GM19025 (cell line): ENCODE measurements around the gene RUFY4.
"Not testable (repeated sequence)": the region's sequence is repeated elsewhere in the genome, so short reads cannot be mapped to it uniquely, and the experiment has no call there.

Source experiments
- ATAC-seq: cut with Tn5 transposase; IDR thresholded peaks from one replicate; pipeline ENCODE4 v1.9.1; 2021; ENCODE audit warnings: mild to moderate bottlenecking, low read depth, moderate library complexity; ENCODE audit not compliant: unreplicated experiment

The RUFY4 gene

DNA sequence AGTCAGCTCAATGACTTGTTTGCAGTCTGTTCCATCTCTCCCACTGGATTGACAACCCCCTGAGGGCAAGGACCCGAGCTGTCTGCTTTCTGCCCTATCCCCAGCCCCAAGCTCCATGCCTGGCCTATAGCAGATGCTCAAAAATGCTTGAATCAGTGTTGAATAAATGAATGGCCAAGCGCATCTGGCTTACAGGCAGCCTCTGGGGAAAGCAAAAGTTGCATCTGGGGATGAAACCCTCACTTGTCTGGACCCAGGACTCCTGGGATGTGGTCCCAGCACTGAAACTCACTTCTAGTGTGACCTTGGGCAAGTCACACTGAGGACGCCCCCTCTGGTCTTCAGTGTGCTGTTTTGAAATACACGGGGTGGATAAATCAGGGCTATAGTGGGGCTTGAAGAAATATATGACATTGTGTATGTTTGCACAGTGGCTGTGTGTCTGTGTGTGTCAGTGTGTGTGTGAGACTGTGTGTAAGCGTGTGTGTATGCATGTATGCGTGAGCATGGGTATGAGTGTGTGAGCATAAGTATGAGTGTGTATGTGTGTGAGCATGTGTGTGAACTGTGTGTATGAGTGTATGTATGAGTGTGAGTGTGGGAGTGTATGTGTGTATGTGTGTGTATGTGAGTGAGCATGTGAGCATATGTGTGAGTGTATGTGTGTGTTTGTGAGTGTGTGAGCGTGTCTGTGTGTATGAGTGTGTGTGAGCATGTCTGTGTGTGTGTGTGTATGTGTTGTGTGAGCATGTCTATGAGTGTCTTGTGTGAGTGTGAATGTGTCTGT is 38.5 kb upstream of the RUFY4 start:
- no peak for ATAC-seq

GRCh38 chr2:218031261-218031660 is 37.8 kb upstream of the RUFY4 start:
- ATAC-seq = no peak

- ATAC-seq = no peak
These were observed 37.2 kb upstream of the RUFY4 start for GRCh38 chr2:218031771-218032257.

- ATAC-seq = no peak
These were observed 36.5 kb upstream of the RUFY4 start for GRCh38 chr2:218032336-218033171.

- no peak for ATAC-seq
These were observed 35.9 kb upstream of the RUFY4 start for GRCh38 chr2:218033208-218033589.

- no peak for ATAC-seq
These were observed 35.2 kb upstream of the RUFY4 start for GRCh38 chr2:218033590-218034496.

DNA sequence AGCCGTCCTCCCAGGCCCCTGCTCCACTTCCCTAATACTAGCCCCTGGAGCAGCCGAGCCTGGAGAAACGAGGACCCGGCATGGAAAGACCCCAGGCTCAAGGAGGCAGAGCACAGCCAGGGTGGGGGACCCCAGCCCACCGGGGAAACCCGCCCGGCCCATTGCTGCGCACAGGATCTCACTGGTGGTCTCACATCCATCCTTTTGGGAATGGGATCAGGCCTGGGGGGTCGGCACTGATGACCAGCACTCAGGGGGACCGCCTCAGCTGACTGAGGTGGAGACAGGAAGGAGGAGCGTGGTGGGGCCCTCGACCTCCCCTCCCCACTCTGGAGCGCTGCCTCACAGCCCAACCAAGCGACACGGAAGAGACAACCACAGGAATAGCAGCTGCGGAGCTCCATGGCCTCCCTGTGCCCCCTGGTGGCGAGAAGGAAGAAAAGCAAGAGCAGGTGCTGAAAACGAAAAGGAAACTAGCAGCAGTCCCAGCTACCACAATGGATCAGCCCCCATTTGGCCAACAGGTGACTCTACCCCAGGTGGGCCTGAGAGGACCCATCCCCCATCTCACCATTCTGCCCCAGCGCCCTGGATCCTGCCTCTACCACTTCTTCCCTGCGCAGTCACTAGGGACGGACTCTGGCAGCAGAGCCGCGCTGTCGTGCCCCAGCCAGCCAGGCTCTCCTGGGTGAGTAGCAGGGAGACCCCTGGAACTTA is 34.4 kb upstream of the RUFY4 start:
- peak; percentile 89 for ATAC-seq

DNA sequence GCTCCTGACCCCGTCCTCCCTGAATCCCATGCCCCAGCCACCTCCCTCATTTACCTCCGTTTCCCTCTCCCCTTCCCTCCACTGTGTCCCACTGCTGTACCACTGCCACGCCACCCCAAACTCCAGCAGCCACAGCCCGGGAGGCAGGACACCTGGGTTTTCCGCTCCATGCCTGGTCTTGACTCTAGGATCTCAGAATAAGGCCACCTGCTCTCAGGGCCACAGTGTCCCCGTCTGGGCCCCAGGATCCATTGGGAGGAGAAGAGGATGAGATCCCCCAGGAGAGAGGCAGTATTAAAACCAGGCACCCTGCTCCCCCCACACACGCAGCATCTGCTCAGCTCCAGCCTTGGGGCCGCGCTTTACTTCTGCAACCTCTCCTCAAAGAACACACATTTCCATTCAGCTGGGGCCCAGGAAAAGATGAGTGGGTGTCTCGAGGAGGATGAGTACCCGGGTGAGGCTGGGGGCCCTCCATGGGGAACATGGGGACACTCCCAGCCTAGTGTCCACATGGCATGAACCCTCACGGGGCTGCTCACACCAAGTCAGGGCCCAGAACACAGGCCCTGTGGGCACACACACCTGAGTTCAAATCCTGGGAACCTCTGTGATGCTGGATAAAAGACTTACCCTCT is 33.5 kb upstream of the RUFY4 start:
- no peak for ATAC-seq

DNA sequence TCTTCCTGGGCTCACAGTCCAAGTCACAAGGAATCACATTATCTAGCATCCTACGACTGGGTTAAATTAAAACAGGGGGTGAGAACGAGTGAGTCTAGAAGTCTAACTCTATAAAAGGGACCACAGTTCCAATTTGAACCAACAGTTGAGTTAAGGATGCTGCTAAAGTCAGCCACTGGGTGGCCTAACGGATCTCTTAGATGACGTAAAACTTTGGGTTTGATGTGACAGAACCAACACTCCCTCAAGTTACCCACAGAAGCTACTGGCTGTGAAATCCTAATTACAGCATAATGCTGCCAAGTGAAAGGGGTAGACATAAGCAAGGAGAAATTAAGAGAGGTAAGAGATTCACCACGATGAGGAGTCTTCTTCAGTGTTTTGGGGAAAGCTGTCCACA is 32.7 kb upstream of the RUFY4 start:
- no peak for ATAC-seq

DNA sequence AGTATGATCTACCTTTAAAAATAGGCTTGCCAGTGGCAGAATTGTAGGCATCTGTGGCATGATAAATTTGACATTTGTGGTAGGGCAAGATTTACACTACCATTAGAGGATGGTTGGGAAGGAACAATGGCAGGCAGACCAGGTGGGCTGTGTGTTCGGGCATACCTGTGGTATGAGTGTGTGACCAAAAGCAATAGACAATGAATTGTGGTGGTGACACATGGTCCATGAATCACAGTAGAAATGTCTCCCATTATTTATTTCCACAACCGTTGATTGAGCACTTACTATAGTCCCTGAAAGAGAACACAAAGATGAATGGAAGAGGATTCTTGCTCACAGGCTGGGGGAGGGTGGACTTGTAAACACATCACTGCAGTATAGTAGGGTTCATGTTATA is 29.9 kb upstream of the RUFY4 start:
- ATAC-seq = no peak

- ATAC-seq = no peak
These were observed 28.2 kb upstream of the RUFY4 start for GRCh38 chr2:218040883-218041282.

GRCh38 chr2:218041302-218042168 is 27.5 kb upstream of the RUFY4 start:
- ATAC-seq = no peak

DNA sequence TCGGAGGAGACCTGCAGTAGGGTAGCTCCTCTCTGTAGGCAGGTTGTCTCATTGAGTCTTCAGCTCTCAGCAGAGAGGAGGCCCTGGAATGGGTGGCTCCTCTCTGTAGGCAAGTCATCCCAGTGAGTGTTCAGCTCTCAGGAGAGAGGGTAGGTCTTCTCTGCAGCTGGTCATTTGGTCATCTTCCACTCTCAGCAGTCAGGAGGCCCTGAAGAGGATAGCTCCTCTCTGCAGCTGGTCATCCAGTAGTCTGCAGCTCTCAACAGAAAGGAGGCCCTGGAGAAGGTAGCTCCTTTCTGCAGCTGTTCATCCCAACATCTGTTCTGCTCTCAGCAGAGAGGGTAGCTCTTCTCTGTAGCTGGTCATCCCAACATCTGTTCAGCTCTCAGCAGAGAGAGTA is 26.0 kb upstream of the RUFY4 start:
- no peak for ATAC-seq

DNA sequence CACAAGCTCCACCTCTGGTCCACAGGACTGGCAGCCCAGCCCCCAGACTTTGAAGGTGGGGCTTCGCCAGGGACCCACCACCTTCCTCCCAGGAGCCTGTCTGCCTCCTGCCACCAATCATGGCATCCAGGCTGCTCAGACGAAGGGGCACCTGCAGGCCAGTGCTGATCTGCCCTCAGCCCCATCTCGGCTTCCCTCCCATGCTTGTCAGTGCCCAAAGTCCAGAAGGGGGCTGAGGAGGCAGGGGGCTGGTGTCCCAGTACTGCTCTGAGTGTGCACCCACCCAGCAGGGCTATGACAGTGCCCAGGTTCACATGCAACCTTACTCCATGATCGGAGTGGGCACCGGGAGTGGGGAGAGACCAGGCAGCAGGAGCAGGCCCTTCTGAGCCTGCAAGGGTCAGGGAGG is 25.3 kb upstream of the RUFY4 start:
- ATAC-seq = no peak

- ATAC-seq = not testable (repeated sequence)
These were observed 24.5 kb upstream of the RUFY4 start for GRCh38 chr2:218044599-218044998.

DNA sequence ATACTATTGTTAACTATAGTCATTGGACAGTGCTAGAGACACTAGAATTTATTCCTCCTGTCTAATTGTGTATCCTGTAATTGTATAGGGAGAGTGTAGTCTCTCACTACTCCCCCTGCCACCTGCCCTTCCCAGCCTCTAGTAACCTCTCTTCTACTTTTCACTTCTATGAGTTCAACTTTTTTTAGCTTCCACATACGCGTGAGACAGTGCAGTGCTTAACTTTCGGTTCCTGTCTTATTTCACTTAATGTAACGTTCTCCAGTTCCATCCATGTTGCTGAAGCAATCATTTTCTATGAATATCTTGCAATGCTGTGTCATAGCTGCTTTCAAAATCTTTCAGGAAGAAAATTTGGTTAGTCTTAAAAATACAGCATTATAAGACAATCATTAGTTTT is 22.8 kb upstream of the RUFY4 start:
- ATAC-seq = no peak

GRCh38 chr2:218047536-218048225 is 21.4 kb upstream of the RUFY4 start:
- ATAC-seq = no peak

GRCh38 chr2:218051903-218052302 is 17.1 kb upstream of the RUFY4 start:
- ATAC-seq = no peak
